Hepatocyte (in vitro differentiated cells): ENCODE measurements around the gene IFI30. TPM values are rescaled to one million over a fixed set of nuclear protein-coding genes. Genes with fewer than 3 reads are reported as not detected.
A peak's percentile ranks its signal among the peaks of the same experiment; 100 is the strongest.

Experiments
- DNase-seq: peaks from one replicate; pipeline ENCODE4 v3.0.0-alpha.2; 2016; ENCODE audit warnings: low spot score
- H2AFZ ChIP-seq: fragments of 200-600 bp; sonication (generic); 2 replicates; pipeline ENCODE4 v1.6.0; 2016; ENCODE audit warnings: antibody characterized with exemption, mild to moderate bottlenecking
- H3K27ac ChIP-seq: fragments of 200-600 bp; sonication (generic); 2 replicates; pipeline ENCODE4 v1.5.1; 2016; ENCODE audit warnings: mild to moderate bottlenecking
- H3K27me3 ChIP-seq: fragments of 200-600 bp; sonication (generic); 2 replicates; pipeline ENCODE4 v1.6.1; 2016
- H3K36me3 ChIP-seq: fragments of 200-600 bp; sonication (generic); replicated peaks from 2 replicates; pipeline ENCODE4 v1.5.1; 2016; ENCODE audit warnings: low read depth; ENCODE audit not compliant: insufficient read depth
- H3K4me1 ChIP-seq: fragments of 200-600 bp; sonication (generic); 2 replicates; pipeline ENCODE4 v1.5.1; 2016; ENCODE audit warnings: mild to moderate bottlenecking, moderate library complexity; ENCODE audit not compliant: insufficient read depth
- H3K4me2 ChIP-seq: fragments of 200-600 bp; sonication (generic); 2 replicates; pipeline ENCODE4 v1.6.0; 2016
- H3K4me3 ChIP-seq: fragments of 200-600 bp; sonication (generic); 2 replicates; pipeline ENCODE4 v1.5.1; 2016; ENCODE audit warnings: mild to moderate bottlenecking
- H3K79me2 ChIP-seq: fragments of 200-600 bp; sonication (generic); 2 replicates; pipeline ENCODE4 v1.6.0; 2017; ENCODE audit warnings: mild to moderate bottlenecking
- H3K9me2 ChIP-seq: fragments of 200-600 bp; sonication (generic); replicated peaks from 2 replicates; pipeline ENCODE4 v1.6.0; 2017; ENCODE audit warnings: mild to moderate bottlenecking; ENCODE audit not compliant: insufficient read depth
- H3K9me3 ChIP-seq: fragments of 200-600 bp; sonication (generic); 2 replicates; pipeline ENCODE4 v1.5.1; 2016; ENCODE audit warnings: low read depth, mild to moderate bottlenecking
- H4K20me1 ChIP-seq: fragments of 200-600 bp; sonication (generic); 2 replicates; pipeline ENCODE4 v1.6.0; 2016; ENCODE audit warnings: mild to moderate bottlenecking; ENCODE audit not compliant: insufficient read depth, poor library complexity, severe bottlenecking
- EZH2 ChIP-seq: fragments of 200-600 bp; sonication (generic); IDR thresholded peaks from 2 replicates; pipeline ENCODE4 v1.6.1; 2016; ENCODE audit warnings: antibody characterized with exemption, mild to moderate bottlenecking, borderline replicate concordance
- EZH2phosphoT487 ChIP-seq: fragments of 200-600 bp; sonication (generic); IDR thresholded peaks from one replicate; pipeline ENCODE4 v1.6.1; 2018; ENCODE audit warnings: antibody characterized with exemption, mild to moderate bottlenecking, low read depth, moderate library complexity; ENCODE audit not compliant: unreplicated experiment, severe bottlenecking
- WGBS: methylation state at CpG from one replicate; pipeline ENCODE4 v1.1.6; 2016; ENCODE audit warnings: low lambda C conversion rate; ENCODE audit errors: missing lambda C conversion rate; 5-methylcytosine and 5-hydroxymethylcytosine counted together
- polyA plus RNA-seq: library from polyadenylated mRNA; unstranded; fragments of >200 nt; fragmentation: Nextera tagmentation; extraction: Ambion mirVana; gene quantifications from 2 replicates; pipeline ENCODE4 v1.2.1, GENCODE V29; 2016
- total RNA-seq: library from RNA; depleted of rRNA; stranded (reverse); fragments of >200 nt; gene quantifications from 2 replicates; pipeline ENCODE4 v1.2.3, GENCODE V29; 2014
- TF ChIP-seq, protein P1 (sequence below): fragments of 200-600 bp; sonication (generic); IDR thresholded peaks from 2 replicates; pipeline ENCODE4 v1.5.1; 2016; ENCODE audit warnings: antibody characterized with exemption, mild to moderate bottlenecking; ENCODE audit not compliant: poor library complexity

Gene IFI30
- total and polyA plus RNA-seq, 2 experiments from 2014 or later = 95.7 to 170 TPM

DNA sequence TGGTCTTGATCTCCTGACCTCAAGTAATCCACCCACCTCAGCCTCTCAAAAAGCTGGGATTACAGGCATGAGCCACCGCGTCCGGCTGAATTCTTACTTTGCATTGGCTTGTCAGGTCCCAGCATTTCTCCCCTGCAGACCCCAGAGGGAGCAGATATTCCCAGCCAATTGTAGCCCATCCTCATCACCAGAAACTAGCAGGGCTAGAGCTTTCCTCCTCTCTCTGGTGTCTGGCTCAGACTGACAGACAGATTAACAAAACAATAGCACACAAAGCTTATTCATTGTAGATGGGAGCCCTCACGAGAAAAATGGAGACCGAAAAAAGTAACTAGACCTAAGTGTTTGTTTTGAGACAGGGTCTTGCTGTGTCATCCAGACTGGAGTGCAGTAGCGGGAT lies 11.9 kb downstream of the IFI30 start:
- DNase-seq = no peak
- no peaks in the 10 kb centered on the region for H3K79me2 ChIP-seq
- H3K9me2 ChIP-seq = no peaks in the 10 kb centered on the region
- H3K27ac ChIP-seq = no peak overlapping the region
- no peak overlapping the region for H3K4me3 ChIP-seq
- 37% methylated on average over 6 of the region's 6 CpGs for WGBS
- no peak overlapping the region for H2AFZ ChIP-seq
- H3K27me3 ChIP-seq = no peaks in the 10 kb centered on the region
- H3K4me1 ChIP-seq = no peaks in the 10 kb centered on the region
- TF ChIP-seq, protein P1, sequence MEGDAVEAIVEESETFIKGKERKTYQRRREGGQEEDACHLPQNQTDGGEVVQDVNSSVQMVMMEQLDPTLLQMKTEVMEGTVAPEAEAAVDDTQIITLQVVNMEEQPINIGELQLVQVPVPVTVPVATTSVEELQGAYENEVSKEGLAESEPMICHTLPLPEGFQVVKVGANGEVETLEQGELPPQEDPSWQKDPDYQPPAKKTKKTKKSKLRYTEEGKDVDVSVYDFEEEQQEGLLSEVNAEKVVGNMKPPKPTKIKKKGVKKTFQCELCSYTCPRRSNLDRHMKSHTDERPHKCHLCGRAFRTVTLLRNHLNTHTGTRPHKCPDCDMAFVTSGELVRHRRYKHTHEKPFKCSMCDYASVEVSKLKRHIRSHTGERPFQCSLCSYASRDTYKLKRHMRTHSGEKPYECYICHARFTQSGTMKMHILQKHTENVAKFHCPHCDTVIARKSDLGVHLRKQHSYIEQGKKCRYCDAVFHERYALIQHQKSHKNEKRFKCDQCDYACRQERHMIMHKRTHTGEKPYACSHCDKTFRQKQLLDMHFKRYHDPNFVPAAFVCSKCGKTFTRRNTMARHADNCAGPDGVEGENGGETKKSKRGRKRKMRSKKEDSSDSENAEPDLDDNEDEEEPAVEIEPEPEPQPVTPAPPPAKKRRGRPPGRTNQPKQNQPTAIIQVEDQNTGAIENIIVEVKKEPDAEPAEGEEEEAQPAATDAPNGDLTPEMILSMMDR = no peak
- TF ChIP-seq EZH2 (no peak), EZH2phosphoT487 (no peak)
- H3K36me3 ChIP-seq = no peaks in the 10 kb centered on the region
- H4K20me1 ChIP-seq = no peaks in the 10 kb centered on the region
- H3K4me2 ChIP-seq = no peak overlapping the region
- no peaks in the 10 kb centered on the region for H3K9me3 ChIP-seq

DNA sequence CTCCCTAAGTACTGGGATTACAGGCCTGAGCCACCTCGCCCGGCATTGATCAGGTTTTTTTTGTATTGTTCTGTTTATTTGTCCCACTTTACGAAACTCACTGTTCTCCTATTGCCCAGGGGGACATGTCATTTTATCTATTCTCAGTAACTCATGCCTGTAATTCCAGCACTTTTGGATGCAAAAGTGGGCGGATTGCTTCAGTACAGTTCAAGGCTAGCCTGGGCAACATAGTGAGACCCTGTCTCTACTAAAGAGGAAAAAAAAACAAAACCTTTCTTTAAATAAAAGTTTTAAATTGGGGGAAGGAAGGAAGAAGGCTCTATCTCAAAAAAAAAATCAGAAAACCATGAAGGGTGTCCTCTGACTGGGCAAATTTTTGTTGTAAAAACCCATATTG lies 16.7 kb downstream of the IFI30 start:
- H3K27ac ChIP-seq = no peak overlapping the region
- H3K79me2 ChIP-seq = no peaks in the 10 kb centered on the region
- H3K4me2 ChIP-seq = no peak overlapping the region
- no peaks in the 10 kb centered on the region for H3K9me2 ChIP-seq
- H3K27me3 ChIP-seq = no peaks in the 10 kb centered on the region
- no peaks in the 10 kb centered on the region for H3K36me3 ChIP-seq
- no peaks in the 10 kb centered on the region for H4K20me1 ChIP-seq
- peaks cover 10% of the 10 kb centered on the region for H3K4me1 ChIP-seq
- 96% methylated on average over 4 of the region's 4 CpGs for WGBS
- no peak overlapping the region for H2AFZ ChIP-seq
- no peak overlapping the region for H3K4me3 ChIP-seq
- H3K9me3 ChIP-seq = no peaks in the 10 kb centered on the region
- TF ChIP-seq, protein P1 = no peak
- no peak for DNase-seq

DNA sequence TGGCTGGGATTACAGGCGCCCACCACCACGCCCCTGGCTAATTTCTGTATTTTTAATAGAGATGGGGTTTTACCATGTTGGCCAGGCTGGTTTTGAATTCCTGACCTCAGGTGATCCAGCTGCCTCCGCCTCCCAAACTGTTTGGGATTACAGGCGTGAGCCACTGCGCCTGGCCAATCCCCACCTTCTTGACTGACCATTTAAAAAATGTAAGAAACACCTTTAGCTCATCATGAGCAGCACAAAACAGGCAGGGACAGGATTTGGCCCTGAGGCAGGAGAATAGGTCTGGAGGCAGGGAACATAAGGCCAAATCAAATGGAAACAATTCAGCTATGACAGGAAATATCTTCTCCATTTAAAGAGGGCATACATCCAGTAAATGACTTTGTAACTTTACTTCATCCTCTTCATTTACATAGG lies 18.0 kb downstream of the IFI30 start:
- Histone ChIP-seq H3K27me3 (no peaks in the 10 kb centered on the region), H2AFZ (no peak overlapping the region), H3K9me2 (no peaks in the 10 kb centered on the region), H3K4me3 (no peak overlapping the region), H4K20me1 (no peaks in the 10 kb centered on the region), H3K4me2 (peak overlapping the region; percentile 74), H3K9me3 (no peaks in the 10 kb centered on the region), H3K4me1 (peaks cover 10% of the 10 kb centered on the region), H3K27ac (peak overlapping the region; percentile 88), H3K36me3 (no peaks in the 10 kb centered on the region), H3K79me2 (no peaks in the 10 kb centered on the region)
- TF ChIP-seq EZH2 (no peak), EZH2phosphoT487 (no peak)
- TF ChIP-seq, protein P1 = no peak
- no peak for DNase-seq
- WGBS = 77% methylated on average over 5 of the region's 5 CpGs
